ENCODE data around the gene ATP8A2.
"Not testable (repeated sequence)": the region's sequence is repeated elsewhere in the genome, so short reads cannot be mapped to it uniquely, and the experiment has no call there.

Gene ATP8A2

DNA sequence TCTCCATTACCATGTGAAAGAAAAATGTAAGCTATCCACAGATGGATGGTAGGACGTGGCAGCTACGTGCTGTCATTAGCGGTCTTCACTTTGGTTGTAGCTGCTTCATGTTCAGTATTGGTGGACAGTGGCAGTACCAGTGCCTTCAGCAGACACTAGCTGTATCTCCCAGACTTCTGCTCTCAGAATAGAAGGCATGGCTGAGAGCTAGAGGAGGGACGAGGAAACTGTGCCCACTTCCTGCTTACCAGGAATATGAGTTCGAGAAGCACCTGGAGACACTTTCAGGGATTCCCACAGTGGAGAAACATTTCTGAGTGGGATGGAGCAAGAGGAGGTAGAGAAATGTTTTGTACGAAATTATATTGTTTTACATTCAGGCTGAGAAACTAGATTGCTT, 686.9 kb downstream of the ATP8A2 start:
- no peak for DNase-seq

DNA sequence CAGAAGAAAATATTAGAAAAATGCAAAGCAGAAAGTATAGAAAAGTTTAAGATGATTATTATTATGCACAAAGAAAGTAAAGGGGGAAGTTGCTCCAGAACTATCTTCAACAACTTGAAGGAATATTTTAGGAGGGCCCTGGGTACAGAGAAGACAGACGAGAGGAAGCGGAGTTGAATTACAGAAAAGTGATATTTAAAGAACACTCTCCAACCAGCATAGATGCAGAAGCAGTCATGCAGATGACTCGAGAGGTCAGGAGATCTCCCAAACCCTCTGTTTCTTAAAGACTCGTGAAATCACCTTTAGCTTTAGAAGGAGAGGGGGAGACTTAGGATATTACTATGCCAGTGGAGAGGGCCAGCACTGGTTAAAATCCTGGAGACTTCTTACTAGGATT, 688.6 kb downstream of the ATP8A2 start:
- DNase-seq: no peak

DNA sequence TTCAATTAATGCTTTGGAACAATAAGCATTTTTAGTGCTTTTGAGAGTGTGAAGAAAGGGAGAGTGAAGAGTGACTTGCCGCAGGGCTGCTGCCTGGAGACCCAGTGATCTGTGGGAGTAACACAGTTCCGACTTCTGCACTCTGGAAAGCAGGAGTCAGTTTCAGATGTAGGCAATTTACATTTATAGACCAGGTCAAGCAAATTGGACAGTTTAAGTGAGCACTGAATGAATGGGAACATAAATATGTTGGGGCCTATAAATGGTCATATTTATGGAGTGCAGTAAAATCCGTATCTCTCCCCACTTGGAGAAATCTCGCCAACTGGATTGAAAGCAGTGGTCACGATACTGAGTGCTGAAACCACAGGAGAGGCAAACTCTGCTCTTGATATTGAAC, 689.5 kb downstream of the ATP8A2 start:
- no peak for DNase-seq

DNA sequence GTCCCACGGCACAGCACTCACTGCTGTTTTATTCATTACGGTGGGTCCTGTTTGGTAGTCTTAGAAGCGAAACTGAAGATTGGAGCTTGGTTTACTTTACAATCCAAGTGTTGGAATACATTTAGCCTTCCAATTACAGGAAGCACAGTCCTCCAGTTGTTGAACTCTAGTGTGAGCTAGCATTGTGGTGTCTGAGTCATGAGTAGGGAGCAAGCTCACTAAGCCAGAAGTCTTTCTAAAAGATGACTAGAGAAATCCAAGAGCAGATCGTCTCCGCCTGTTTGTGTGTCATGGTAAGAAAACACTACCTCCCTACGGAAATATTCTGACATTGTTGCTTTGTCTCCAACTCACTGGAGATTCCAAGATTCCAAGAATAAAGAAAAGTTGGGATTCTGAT, 690.2 kb downstream of the ATP8A2 start:
- DNase-seq: no peak

DNA sequence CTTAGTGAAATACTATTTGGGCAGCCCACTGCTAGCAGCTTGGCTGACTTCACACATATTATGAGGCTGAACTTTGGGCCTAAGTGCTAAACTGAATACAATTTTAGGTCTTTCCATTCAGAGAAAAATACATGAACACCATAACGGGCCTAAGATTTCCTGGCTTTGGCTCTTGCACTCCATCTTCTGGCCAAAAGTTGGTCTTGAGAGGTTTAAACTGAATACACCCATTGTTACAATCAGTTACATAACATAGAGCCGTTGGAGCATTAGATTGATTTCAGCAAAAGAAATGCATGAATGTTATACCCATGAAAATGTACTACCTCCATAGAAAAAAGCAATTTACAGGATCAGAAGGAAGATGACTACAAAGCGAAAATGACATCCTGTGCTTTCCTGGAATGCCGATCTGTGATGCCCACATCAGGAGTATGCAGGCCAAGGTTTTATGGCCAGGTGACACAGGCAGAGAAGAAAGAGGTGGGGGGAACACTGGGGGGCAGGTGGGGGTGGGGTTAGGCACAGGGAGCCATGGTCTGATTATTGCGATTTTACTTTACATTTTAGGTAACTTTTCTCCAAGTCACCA, 691.2 kb downstream of the ATP8A2 start:
- DNase-seq: no peak

DNA sequence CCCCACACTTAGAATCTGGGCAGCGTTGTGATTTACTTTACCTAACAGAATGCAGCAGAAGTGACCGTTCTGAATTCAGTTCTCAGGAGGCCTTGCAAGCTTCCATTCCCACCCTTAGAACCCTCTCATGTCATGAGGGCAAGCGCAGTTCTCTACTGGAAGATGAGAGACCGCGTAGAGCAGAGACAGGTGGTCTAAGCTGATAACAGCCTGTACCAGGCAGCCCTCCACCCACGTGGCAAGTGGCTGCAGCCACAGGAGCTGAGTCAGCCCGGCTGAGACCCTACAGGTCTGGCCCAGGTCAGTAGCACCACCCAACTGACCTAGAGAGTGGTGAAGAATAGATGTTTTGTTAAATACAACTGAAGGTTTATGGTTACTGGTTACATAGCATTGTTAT, 694.7 kb downstream of the ATP8A2 start:
- not testable (repeated sequence) for DNase-seq

DNA sequence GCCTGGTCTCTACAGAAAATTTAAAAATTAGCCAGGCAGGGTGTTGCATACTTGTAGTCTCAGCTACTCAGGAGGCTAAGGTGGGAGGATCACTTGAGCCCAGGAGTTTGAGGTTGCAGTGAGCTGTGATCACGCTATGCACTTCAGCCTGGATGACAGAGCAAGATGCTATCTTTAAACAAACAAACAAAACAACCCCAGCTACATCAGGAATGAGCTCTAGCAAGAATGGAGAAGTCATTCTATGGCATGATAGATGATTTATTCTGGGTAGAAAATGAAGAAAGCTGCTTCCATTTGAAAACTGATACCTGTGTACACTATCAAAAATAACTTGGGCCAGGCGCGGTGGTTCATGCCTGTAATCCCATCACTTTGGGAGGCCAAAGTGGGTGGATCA, 695.8 kb downstream of the ATP8A2 start:
- DNase-seq: no peak

DNA sequence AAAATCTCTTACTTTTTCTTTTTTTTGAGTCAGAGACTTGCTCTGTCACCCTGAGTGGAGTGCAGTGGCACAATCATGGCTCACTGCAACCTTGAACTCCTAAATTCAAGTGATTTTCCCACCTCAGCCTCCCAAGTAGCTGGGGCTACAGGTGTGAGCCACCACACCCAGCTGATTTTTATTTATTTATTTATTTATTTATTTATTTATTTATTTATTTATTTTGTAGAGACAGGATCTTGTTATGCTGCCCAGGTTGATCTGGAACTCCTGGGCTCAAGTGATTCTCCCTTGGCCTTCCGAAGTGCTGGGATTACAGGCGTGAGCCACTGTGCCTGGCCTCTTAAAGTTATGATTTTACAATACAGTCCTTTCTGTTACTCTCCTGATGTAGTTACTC, 696.6 kb downstream of the ATP8A2 start:
- not testable (repeated sequence) for DNase-seq

DNA sequence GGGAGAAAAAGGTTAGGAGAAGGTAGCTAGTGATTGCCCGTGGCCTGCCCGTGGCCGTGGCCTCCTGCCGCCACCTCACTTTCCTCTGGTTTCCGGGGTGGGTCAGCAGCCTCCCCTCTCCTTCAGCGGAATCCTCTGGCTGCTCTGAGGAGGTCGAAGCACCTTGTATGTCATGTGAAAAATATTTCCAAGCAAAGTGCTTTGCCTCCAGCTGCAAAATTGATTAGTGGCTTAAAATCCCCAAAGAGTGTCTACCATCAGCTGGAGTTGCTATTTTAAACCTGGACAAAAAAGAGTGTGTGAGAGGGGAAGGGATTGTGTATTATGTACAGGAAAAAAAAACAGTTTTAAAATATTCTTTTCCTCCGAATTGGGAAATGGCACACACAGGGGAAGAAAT, 697.9 kb downstream of the ATP8A2 start:
- DNase-seq: not testable (repeated sequence)

DNA sequence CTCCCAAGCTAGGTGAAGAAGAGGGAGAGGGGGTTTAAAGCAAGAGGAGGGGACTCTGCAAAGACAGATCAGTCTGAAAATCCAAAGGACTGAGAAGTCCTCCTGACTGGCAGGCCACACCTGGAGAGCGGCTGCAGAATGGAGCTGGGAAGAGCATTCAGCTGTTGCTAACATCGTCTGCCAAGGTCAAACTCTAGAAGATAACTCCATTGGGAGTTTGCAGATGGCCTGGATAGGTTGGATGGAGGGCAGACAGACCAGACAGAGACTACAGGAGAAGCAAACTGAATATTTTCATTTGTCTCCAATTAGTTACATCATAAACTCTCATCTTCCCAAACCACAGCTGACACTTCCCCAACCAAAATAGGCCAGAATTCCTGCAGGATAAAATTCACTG, 699.9 kb downstream of the ATP8A2 start:
- DNase-seq: no peak

DNA sequence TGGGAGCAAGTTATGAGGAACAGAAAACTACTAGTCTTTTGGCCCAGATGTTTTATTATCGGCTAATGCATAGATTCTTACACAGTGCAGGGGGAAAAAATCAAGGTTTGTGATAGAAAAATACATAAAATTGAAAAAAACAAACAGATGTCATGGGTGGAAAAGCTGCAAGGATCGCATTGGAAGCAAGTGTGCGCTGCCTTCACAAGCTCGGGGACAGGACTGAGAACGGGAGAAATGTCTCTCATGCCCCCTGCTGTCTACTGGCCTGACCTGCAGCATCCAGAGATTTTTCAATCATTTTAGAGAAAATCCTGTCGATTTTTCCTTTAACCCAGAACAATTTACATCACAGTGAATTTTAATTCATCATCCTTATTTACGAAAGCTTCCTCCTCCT, 700.6 kb downstream of the ATP8A2 start:
- DNase-seq: not testable (repeated sequence)

DNA sequence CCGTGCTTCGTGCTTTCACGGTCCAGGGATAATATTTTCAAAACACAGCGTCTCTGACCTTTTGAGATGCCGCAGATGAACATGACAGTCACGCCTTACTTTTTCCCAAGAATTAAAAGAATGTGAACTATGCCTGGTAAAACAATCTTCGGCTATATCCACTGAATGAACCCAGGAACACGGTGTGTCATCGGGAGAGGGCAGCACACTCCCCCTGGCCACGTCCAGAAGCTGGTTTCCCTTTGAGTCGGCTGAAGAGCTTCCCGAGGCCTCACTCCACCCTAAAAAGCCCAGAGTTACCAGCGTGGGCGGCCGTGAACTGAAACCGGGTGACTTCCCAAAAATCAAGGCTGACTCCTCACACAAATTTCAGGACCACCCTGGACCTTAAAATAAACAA, 702.9 kb downstream of the ATP8A2 start:
- DNase-seq: no peak
